ENCODE results near the gene ANKLE2.

Gene ANKLE2

DNA sequence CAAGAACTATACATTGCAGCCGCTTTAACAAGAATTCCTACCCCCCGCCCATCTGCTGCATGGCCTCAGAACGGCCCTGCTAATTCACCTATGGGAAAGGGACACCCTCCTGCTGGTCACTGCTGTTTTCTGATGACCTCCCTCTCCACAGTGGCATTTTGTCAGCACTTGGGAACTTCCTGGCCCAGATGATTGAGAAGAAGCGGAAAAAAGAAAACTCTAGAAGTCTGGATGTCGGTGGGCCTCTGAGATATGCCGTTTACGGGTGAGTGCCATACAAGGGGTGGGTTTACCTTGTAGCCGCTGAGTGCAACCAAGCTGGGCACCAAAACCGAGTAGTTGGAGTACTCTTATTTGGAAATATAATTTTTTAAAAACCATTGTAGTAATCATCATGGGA, 71.5 kb downstream of the ANKLE2 start:
- TF ChIP-seq, protein P1, sequence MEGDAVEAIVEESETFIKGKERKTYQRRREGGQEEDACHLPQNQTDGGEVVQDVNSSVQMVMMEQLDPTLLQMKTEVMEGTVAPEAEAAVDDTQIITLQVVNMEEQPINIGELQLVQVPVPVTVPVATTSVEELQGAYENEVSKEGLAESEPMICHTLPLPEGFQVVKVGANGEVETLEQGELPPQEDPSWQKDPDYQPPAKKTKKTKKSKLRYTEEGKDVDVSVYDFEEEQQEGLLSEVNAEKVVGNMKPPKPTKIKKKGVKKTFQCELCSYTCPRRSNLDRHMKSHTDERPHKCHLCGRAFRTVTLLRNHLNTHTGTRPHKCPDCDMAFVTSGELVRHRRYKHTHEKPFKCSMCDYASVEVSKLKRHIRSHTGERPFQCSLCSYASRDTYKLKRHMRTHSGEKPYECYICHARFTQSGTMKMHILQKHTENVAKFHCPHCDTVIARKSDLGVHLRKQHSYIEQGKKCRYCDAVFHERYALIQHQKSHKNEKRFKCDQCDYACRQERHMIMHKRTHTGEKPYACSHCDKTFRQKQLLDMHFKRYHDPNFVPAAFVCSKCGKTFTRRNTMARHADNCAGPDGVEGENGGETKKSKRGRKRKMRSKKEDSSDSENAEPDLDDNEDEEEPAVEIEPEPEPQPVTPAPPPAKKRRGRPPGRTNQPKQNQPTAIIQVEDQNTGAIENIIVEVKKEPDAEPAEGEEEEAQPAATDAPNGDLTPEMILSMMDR (IDR thresholded peaks at IDR 0.05; ENCODE audit: insufficient read depth, low read depth, low read length, missing control alignments): no peak
- no peak overlapping the region for H3K4me3 ChIP-seq (ENCODE audit: low read length)
- DNase-seq (ENCODE audit: low read depth): no peak

DNA sequence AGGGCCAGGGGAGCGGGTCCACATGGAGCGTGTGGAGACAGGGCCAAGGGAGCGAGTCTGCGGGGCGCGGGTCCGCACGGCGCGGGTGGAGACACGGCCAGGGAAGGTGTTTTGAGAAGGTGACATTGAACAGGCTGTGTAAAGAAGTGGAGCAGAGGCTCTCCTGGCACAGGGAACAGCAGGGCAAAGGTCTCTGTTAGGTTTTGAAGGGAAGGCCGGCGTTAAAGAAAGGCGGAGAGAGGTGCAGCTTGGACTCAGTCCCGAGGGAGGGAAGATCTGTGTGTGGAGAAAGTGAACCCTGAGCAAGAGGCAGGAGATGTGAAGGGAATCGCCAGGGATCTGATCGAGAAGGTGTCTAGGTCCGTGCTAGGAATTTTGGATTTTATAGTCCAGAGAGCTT, 72.4 kb downstream of the ANKLE2 start:
- H3K4me3 ChIP-seq (ENCODE audit: low read length): no peak overlapping the region
- DNase-seq (ENCODE audit: low read depth): no peak
- TF ChIP-seq, protein P1 (IDR thresholded peaks at IDR 0.05; ENCODE audit: insufficient read depth, low read depth, low read length, missing control alignments): no peak

DNA sequence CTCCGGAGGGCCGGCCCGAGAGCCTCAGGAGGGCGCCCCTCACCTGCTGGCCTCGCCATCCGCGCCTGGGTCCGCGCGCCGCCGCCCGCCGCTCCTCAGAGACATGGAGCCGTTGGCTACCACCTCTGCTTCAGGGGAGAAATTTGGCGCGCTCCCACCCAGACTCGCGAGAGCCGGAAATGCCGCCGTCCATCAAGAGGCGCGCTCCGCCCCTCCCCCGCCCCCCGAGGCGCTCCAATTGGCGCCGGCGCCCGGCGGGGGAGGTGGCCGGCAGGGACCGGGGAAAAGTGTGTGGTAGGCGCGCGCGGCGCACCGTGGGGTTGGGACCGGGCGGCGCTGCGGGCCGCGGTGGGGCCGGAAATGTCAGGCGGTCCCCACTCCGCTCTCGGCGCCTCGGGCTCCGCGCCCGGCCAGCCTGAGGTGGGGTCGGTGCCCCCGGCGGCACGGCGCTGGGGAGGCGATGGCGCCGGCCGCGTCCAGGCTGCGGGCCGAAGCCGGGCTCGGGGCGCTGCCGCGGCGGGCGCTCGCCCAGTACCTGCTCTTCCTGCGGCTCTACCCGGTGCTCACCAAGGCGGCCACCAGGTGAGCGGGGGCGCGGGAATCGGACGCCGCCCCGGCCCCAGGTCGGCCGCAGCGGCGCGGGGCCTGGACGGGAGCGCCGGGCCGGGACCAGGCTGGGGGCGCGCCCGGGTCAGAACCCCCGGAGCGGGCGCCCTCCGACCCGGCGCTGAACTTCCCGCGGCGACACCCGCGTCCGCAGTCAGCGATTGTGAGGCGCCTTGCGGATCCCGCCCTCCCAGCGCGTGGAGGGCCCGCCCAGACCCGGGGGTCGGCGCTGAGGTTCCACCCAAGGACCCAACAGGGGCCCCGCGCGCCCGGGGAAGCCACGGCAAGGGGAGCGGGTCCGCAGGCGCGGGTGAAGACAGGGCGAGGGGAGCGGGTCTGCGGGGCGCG, 74.1 kb downstream of the ANKLE2 start, which contains the start of the genes POLE and PXMP2:
Gene POLE, minus strand, starts transcription at position 132 of the 954 bp plus-strand sequence. Its CDS starts 27 bp downstream, at position 105.
Gene PXMP2, plus strand, starts transcription at position 377 of the 954 bp plus-strand sequence. Its CDS starts 84 bp downstream, at position 461.
- H3K4me3 ChIP-seq (ENCODE audit: low read length): peak within 1 kb of the TSS; percentile 49
- TF ChIP-seq, protein P1 (IDR thresholded peaks at IDR 0.05; ENCODE audit: insufficient read depth, low read depth, low read length, missing control alignments): no peak
- peak; percentile 95 for DNase-seq (ENCODE audit: low read depth)

DNA sequence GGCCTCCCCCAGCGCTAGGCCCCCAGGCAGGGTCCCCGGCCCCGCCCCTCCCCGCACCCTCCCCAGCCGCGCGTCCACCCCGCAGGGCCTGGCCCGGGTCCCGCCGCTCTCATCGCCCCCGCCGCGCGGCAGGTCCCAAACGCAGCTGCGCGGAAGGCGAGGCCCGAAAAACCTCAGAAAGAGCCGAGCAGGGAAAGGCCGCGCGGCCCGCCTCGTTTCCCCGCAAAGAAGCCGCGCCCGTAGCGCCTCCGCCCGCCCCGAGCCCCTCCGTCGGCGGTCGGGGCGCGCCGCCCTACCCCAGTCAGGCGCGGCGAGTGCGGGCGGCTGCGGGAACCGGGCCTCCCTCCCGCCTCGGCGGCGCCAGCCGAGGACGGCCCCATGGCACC, 74.8 kb downstream of the ANKLE2 start:
- TF ChIP-seq, protein P1 (IDR thresholded peaks at IDR 0.05; ENCODE audit: insufficient read depth, low read depth, low read length, missing control alignments): no peak
- peak overlapping the region; percentile 49 for H3K4me3 ChIP-seq (ENCODE audit: low read length)
- no peak for DNase-seq (ENCODE audit: low read depth)

DNA sequence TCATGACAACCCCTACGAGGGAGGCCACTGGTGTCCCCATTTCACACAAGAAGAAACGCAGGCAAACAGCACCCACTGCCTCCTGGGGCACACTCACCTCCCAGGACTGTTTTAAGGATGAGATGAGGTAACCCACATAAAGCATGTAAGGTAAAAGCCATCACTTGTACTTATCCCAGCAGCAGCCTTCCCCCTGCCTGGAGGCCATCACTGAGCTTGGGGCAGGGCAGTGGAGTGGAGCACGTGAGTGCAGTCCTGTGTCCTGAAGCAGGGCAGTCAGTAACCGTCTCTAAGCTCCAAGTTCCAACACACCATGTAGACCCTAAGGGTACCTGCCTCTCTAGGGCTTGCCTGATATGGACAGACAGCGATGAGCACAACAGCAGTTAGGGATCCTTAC, 76.2 kb downstream of the ANKLE2 start:
- no peak for DNase-seq (ENCODE audit: low read depth)
- no peak overlapping the region for H3K4me3 ChIP-seq (ENCODE audit: low read length)
- TF ChIP-seq, protein P1 (IDR thresholded peaks at IDR 0.05; ENCODE audit: insufficient read depth, low read depth, low read length, missing control alignments): no peak

DNA sequence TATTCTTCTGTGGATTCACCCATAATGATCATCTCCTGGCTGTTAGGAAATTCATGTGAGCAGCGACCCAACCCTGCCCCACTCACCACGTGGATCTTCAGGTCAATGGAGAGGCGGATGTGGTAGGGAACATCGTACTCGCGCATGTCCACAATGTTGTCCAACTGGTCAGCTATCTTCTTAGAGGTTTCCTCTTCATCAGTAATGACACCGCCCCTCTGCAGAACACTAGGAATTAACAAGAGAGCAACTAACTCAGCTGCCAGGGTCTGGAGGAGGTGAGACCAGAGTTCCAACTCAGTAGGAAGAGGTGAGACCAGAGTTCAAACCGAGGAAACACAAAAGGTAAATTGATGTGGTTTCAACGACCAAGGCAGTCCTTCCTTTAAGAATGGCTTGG, 84.1 kb downstream of the ANKLE2 start:
- no peak for DNase-seq (ENCODE audit: low read depth)
- H3K4me3 ChIP-seq (ENCODE audit: low read length): no peak overlapping the region
- TF ChIP-seq, protein P1 (IDR thresholded peaks at IDR 0.05; ENCODE audit: insufficient read depth, low read depth, low read length, missing control alignments): no peak

Measured in epithelial cell of esophagus (primary cell).